ENCODE results near the gene FBXO46. TPM values are rescaled to one million over a fixed set of nuclear protein-coding genes. Genes with fewer than 3 reads are reported as not detected.

FBXO46 gene
- polyA plus RNA-seq, 1 experiment: 1.4 TPM

GRCh38 chr19:45663800-45664199 lies 66.9 kb downstream of the FBXO46 start:
- H3K27ac ChIP-seq (ENCODE audit: low read depth, low read length): no peak overlapping the region
- no peak overlapping the region for H3K4me3 ChIP-seq (ENCODE audit: low read depth, low read length)
- H3K27me3 ChIP-seq (ENCODE audit: control insufficient read depth, insufficient read depth, low read length): peaks cover 7% of the 10 kb centered on the region
- ChIA-PET POLR2A (no interaction called here), CTCF (no interaction called here)
- no peaks in the 10 kb centered on the region for H3K9me3 ChIP-seq (ENCODE audit: control insufficient read depth, insufficient read depth, low read length)
- DNase-seq (ENCODE audit: low read depth, low spot score): no peak
- TF ChIP-seq CTCF (IDR thresholded peaks at IDR 0.05; ENCODE audit: low read depth, low read length): no peak

- no peak for TF ChIP-seq CTCF (IDR thresholded peaks at IDR 0.05; ENCODE audit: low read depth, low read length)
- ChIA-PET POLR2A (no interaction called here), CTCF (interaction anchor here (0.6 kb wide), 2 partner anchors 17 to 221 kb away, joined by 3 to 4 read pairs; no protein-coding TSS in a partner anchor)
- Histone ChIP-seq H3K27ac (ENCODE audit: low read depth, low read length) (no peak overlapping the region), H3K4me3 (ENCODE audit: low read depth, low read length) (no peak overlapping the region), H3K27me3 (ENCODE audit: control insufficient read depth, insufficient read depth, low read length) (peaks cover 7% of the 10 kb centered on the region), H3K9me3 (ENCODE audit: control insufficient read depth, insufficient read depth, low read length) (no peaks in the 10 kb centered on the region)
- DNase-seq (ENCODE audit: low read depth, low spot score): no peak
Observed at GRCh38 chr19:45660636-45661035, 70.1 kb downstream of the FBXO46 start.

Small RNA genes within 50 kb of the gene (small RNA-seq; reads per million reads assigned to genes)
- 7.5 reads per million, percentile 64 among the genes with 10 or more reads in this experiment for gene MIR642A (ENCODE audit: insufficient read length, low read depth)

Other genes starting within 250 kb of the FBXO46 start
- 13.6 and 15.5 TPM in 2 replicates for gene RTN2, start 233.8 kb downstream of the FBXO46 start, polyA plus RNA-seq (2011; rRNA removed)
- gene PPM1N, start 232.5 kb downstream of the FBXO46 start, polyA plus RNA-seq (2011; rRNA removed): 1.5 and 1.8 TPM in 2 replicates
- gene VASP, start 223.4 kb downstream of the FBXO46 start, polyA plus RNA-seq (2011; rRNA removed): 49.6 and 60.8 TPM in 2 replicates
- 12.2 and 13.3 TPM in 2 replicates for gene OPA3, start 146.1 kb downstream of the FBXO46 start, polyA plus RNA-seq (2011; rRNA removed)
- gene GPR4, start 128.7 kb downstream of the FBXO46 start, polyA plus RNA-seq (2011; rRNA removed): not detected in 2 replicates
- gene EML2, start 91.5 kb downstream of the FBXO46 start, polyA plus RNA-seq (2011; rRNA removed): 10.8 and 14.9 TPM in 2 replicates
- 0.61 and 0.68 TPM in 2 replicates for gene GIPR, start 62.7 kb downstream of the FBXO46 start, polyA plus RNA-seq (2011; rRNA removed)
- 531 and 608 TPM in 2 replicates for gene SNRPD2, start 38.9 kb downstream of the FBXO46 start, polyA plus RNA-seq (2011; rRNA removed)
- gene QPCTL, start 38.2 kb downstream of the FBXO46 start, polyA plus RNA-seq (2011; rRNA removed): 6.7 and 9.5 TPM in 2 replicates
- gene MEIOSIN, start 2.5 kb upstream of the FBXO46 start, polyA plus RNA-seq (2011; rRNA removed): not detected in 2 replicates
- 4.4 and 6.7 TPM in 2 replicates for gene SIX5, start 38.4 kb upstream of the FBXO46 start, polyA plus RNA-seq (2011; rRNA removed)
- gene DMPK, start 51.6 kb upstream of the FBXO46 start, polyA plus RNA-seq (2011; rRNA removed): 24.3 and 24.5 TPM in 2 replicates
- gene DMWD, start 61.9 kb upstream of the FBXO46 start, polyA plus RNA-seq (2011; rRNA removed): 13.9 and 17.1 TPM in 2 replicates
- gene RSPH6A, start 84.4 kb upstream of the FBXO46 start, polyA plus RNA-seq (2011; rRNA removed): not detected in 2 replicates
- gene SYMPK, start 132.3 kb upstream of the FBXO46 start, polyA plus RNA-seq (2011; rRNA removed): 54.3 and 63.1 TPM in 2 replicates
- gene FOXA3, start 133.4 kb upstream of the FBXO46 start, polyA plus RNA-seq (2011; rRNA removed): not detected in 2 replicates
- 5.0 and 6.5 TPM in 2 replicates for gene IRF2BP1, start 155.2 kb upstream of the FBXO46 start, polyA plus RNA-seq (2011; rRNA removed)
- 1.4 and 1.6 TPM in 2 replicates for gene MYPOP, start 171.7 kb upstream of the FBXO46 start, polyA plus RNA-seq (2011; rRNA removed)
- gene NANOS2, start 183.9 kb upstream of the FBXO46 start, polyA plus RNA-seq (2011; rRNA removed): not detected in 2 replicates
- 0.02 TPM in 1 of 2 replicates, not detected in the other for gene NOVA2, start 243.0 kb upstream of the FBXO46 start, polyA plus RNA-seq (2011; rRNA removed)

All from AG04450 (cell line).